Activated naive CD8-positive, alpha-beta T cell (primary cell): Measurements from ENCODE around the gene TGM4.
"Not testable (repeated sequence)": the region's sequence is repeated elsewhere in the genome, so short reads cannot be mapped to it uniquely, and the experiment has no call there.

Experiments
- H3K27ac Mint-ChIP-seq: one replicate; pipeline ENCODE4 v1.8.0; 2021; ENCODE audit warnings: mixed read lengths
- H3K27me3 Mint-ChIP-seq: one replicate; pipeline ENCODE4 v1.8.0; 2021; ENCODE audit warnings: mixed read lengths
- H3K36me3 Mint-ChIP-seq: one replicate; pipeline ENCODE4 v1.8.0; 2021; ENCODE audit warnings: mixed read lengths
- H3K4me1 Mint-ChIP-seq: one replicate; pipeline ENCODE4 v1.8.0; 2021; ENCODE audit warnings: low read depth, mixed read lengths
- H3K4me3 Mint-ChIP-seq: one replicate; pipeline ENCODE4 v1.8.0; 2021; ENCODE audit warnings: mild to moderate bottlenecking, mixed read lengths
- H3K9me3 Mint-ChIP-seq: one replicate; pipeline ENCODE4 v1.8.0; 2021; ENCODE audit warnings: low read depth, mixed read lengths

TGM4 gene

GRCh38 chr3:44948239-44948638 lies 73.8 kb downstream of the TGM4 start:
- H3K4me1 Mint-ChIP-seq = peaks cover 10% of the 10 kb centered on the region
- H3K27me3 Mint-ChIP-seq = no peaks in the 10 kb centered on the region
- H3K9me3 Mint-ChIP-seq = no peaks in the 10 kb centered on the region
- H3K4me3 Mint-ChIP-seq = no peak overlapping the region
- peaks cover 4% of the 10 kb centered on the region for H3K36me3 Mint-ChIP-seq
- no peak overlapping the region for H3K27ac Mint-ChIP-seq

GRCh38 chr3:44949770-44950169 lies 75.4 kb downstream of the TGM4 start:
- peaks cover 10% of the 10 kb centered on the region for H3K4me1 Mint-ChIP-seq
- H3K4me3 Mint-ChIP-seq = not testable (repeated sequence)

GRCh38 chr3:44950275-44950734 lies 75.9 kb downstream of the TGM4 start:
- H3K27me3 Mint-ChIP-seq = no peaks in the 10 kb centered on the region
- no peak overlapping the region for H3K4me3 Mint-ChIP-seq
- H3K4me1 Mint-ChIP-seq = peaks cover 10% of the 10 kb centered on the region
- peaks cover 4% of the 10 kb centered on the region for H3K36me3 Mint-ChIP-seq
- no peak overlapping the region for H3K27ac Mint-ChIP-seq
- H3K9me3 Mint-ChIP-seq = no peaks in the 10 kb centered on the region

More at GRCh38 chr3:44949770-44950169, 75.4 kb downstream of the TGM4 start:
- not testable (repeated sequence) for H3K27me3 Mint-ChIP-seq, H3K27ac Mint-ChIP-seq, H3K36me3 Mint-ChIP-seq, H3K9me3 Mint-ChIP-seq

GRCh38 chr3:44952689-44953088 lies 78.3 kb downstream of the TGM4 start:
- Mint-ChIP-seq H3K36me3 (peaks cover 5% of the 10 kb centered on the region), H3K9me3 (no peaks in the 10 kb centered on the region), H3K27ac (no peak overlapping the region), H3K4me3 (no peak overlapping the region), H3K4me1 (peaks cover 20% of the 10 kb centered on the region), H3K27me3 (no peaks in the 10 kb centered on the region)

GRCh38 chr3:44954304-44954703 lies 79.9 kb downstream of the TGM4 start:
- Mint-ChIP-seq H3K9me3 (no peaks in the 10 kb centered on the region), H3K27ac (no peak overlapping the region), H3K4me3 (no peak overlapping the region), H3K27me3 (no peaks in the 10 kb centered on the region), H3K36me3 (peaks cover 5% of the 10 kb centered on the region), H3K4me1 (peaks cover 20% of the 10 kb centered on the region)

- Mint-ChIP-seq H3K27me3 (no peaks in the 10 kb centered on the region), H3K9me3 (no peaks in the 10 kb centered on the region), H3K36me3 (peaks cover 5% of the 10 kb centered on the region), H3K4me1 (peaks cover 20% of the 10 kb centered on the region), H3K27ac (peak overlapping the region; percentile 55), H3K4me3 (no peak overlapping the region)
Measured at GRCh38 chr3:44954962-44955361, 80.6 kb downstream of the TGM4 start.

- Mint-ChIP-seq H3K4me1 (peaks cover 23% of the 10 kb centered on the region), H3K36me3 (peaks cover 5% of the 10 kb centered on the region), H3K9me3 (no peaks in the 10 kb centered on the region), H3K27me3 (no peaks in the 10 kb centered on the region), H3K4me3 (no peak overlapping the region), H3K27ac (no peak overlapping the region)
Measured at GRCh38 chr3:44955917-44956316, 81.5 kb downstream of the TGM4 start.

GRCh38 chr3:44957986-44958385 lies 83.6 kb downstream of the TGM4 start:
- peaks cover 5% of the 10 kb centered on the region for H3K36me3 Mint-ChIP-seq
- H3K27ac Mint-ChIP-seq = no peak overlapping the region
- no peaks in the 10 kb centered on the region for H3K27me3 Mint-ChIP-seq
- H3K9me3 Mint-ChIP-seq = no peaks in the 10 kb centered on the region
- H3K4me3 Mint-ChIP-seq = no peak overlapping the region
- H3K4me1 Mint-ChIP-seq = peaks cover 26% of the 10 kb centered on the region

- H3K4me1 Mint-ChIP-seq = peaks cover 30% of the 10 kb centered on the region
- H3K27me3 Mint-ChIP-seq = no peaks in the 10 kb centered on the region
Measured at GRCh38 chr3:44958386-44958785, 84.0 kb downstream of the TGM4 start.

GRCh38 chr3:44960387-44961026 lies 86.1 kb downstream of the TGM4 start:
- Mint-ChIP-seq H3K9me3 (no peaks in the 10 kb centered on the region), H3K27ac (no peak overlapping the region), H3K27me3 (no peaks in the 10 kb centered on the region), H3K4me3 (no peak overlapping the region), H3K4me1 (peaks cover 38% of the 10 kb centered on the region), H3K36me3 (peaks cover 5% of the 10 kb centered on the region)

More at GRCh38 chr3:44958386-44958785, 84.0 kb downstream of the TGM4 start:
- Mint-ChIP-seq H3K9me3 (no peaks in the 10 kb centered on the region), H3K27ac (no peak overlapping the region), H3K4me3 (no peak overlapping the region), H3K36me3 (peaks cover 5% of the 10 kb centered on the region)

GRCh38 chr3:44961888-44962287 lies 87.5 kb downstream of the TGM4 start:
- Mint-ChIP-seq H3K4me3 (no peak overlapping the region), H3K9me3 (no peaks in the 10 kb centered on the region), H3K27me3 (no peaks in the 10 kb centered on the region), H3K36me3 (peaks cover 6% of the 10 kb centered on the region), H3K27ac (no peak overlapping the region), H3K4me1 (peaks cover 46% of the 10 kb centered on the region)

- Mint-ChIP-seq H3K4me1 (peaks cover 49% of the 10 kb centered on the region), H3K9me3 (no peaks in the 10 kb centered on the region), H3K36me3 (peaks cover 3% of the 10 kb centered on the region), H3K27me3 (no peaks in the 10 kb centered on the region), H3K27ac (no peak overlapping the region), H3K4me3 (no peak overlapping the region)
Measured at GRCh38 chr3:44962621-44963393, 88.4 kb downstream of the TGM4 start.

GRCh38 chr3:44963571-44964325 lies 89.3 kb downstream of the TGM4 start:
- H3K4me3 Mint-ChIP-seq = no peak overlapping the region
- H3K27ac Mint-ChIP-seq = no peak overlapping the region
- peaks cover 3% of the 10 kb centered on the region for H3K36me3 Mint-ChIP-seq
- H3K27me3 Mint-ChIP-seq = no peaks in the 10 kb centered on the region
- peaks cover 58% of the 10 kb centered on the region for H3K4me1 Mint-ChIP-seq
- no peaks in the 10 kb centered on the region for H3K9me3 Mint-ChIP-seq
